Endothelial cell of umbilical vein (primary cell): ENCODE results near the gene TBPL1. TPM values are rescaled to one million over a fixed set of nuclear protein-coding genes. Genes with fewer than 3 reads are reported as not detected.

ENCODE experiments used
- BruUV-seq: library from RNA; stranded (reverse); fragments of 400-500 nt; replicated peaks from 2 replicates; lab custom pipeline; 2021; lab: Mats Ljungman, UMichigan
- CTCF ChIA-PET: fragments of 300-600, 350-600 bp; sonication (Branson Sonifier 250); formaldehyde crosslinking; loops from one replicate; lab custom pipeline; 2021; ENCODE audit warnings: antibody characterized with exemption, inconsistent platforms; lab: Charles Lee
- POLR2A ChIA-PET: fragments of 300-600, 350-600 bp; sonication (Branson Sonifier 250); formaldehyde crosslinking; loops from one replicate; lab custom pipeline; 2021; ENCODE audit warnings: antibody characterized with exemption, inconsistent platforms; lab: Charles Lee
- DNase-seq: peaks from one replicate; pipeline ENCODE4 v3.0.0-alpha.2; 2011; ENCODE audit warnings: low read depth, low spot score
- FAIRE-seq: peaks from 2 replicates; lab custom pipeline; 2011; peaks lifted over from hg19 to GRCh38; lab: Jason Lieb, UNC
- H2AFZ ChIP-seq: 2 replicates; pipeline ENCODE4 v1.6.0; 2012; ENCODE audit warnings: low read depth, low read length, control low read depth, inconsistent platforms
- H3K27ac ChIP-seq: 2 replicates; pipeline ENCODE4 v1.5.1; 2011; ENCODE audit warnings: low read depth, mild to moderate bottlenecking, control low read depth, low read length, moderate library complexity; ENCODE audit not compliant: insufficient read depth
- H3K27me3 ChIP-seq, 2 experiments: 2 replicates each; pipeline versions ENCODE4 v1.6.0 to v1.6.1; 2011; ENCODE audit warnings: low read length in 2 of 2, mixed read lengths in 1 of 2; ENCODE audit not compliant: control insufficient read depth in 2 of 2, insufficient read depth in 2 of 2
- H3K36me3 ChIP-seq, 2 experiments: 2 replicates in 1 of 2; 3 replicates in 1 of 2; pipeline ENCODE4 v1.5.1; 2011; ENCODE audit warnings: low read length in 2 of 2, mild to moderate bottlenecking in 1 of 2, moderate library complexity in 1 of 2; ENCODE audit not compliant: control insufficient read depth in 2 of 2, insufficient read depth in 2 of 2; ENCODE audit errors: extremely low read depth in 1 of 2
- H3K4me1 ChIP-seq: 3 replicates; pipeline ENCODE4 v1.5.1; 2011; ENCODE audit warnings: mild to moderate bottlenecking, low read length; ENCODE audit not compliant: control insufficient read depth, insufficient read depth; ENCODE audit errors: extremely low read depth
- H3K4me2 ChIP-seq: 2 replicates; pipeline ENCODE4 v1.6.1; 2011; ENCODE audit warnings: low read length, control low read depth, mixed read lengths; ENCODE audit not compliant: insufficient read depth
- H3K4me3 ChIP-seq, 3 experiments: fragments of 200-600 bp in 1 of 3; sonication (generic), shearing (Covaris generic) in 1 of 3; replicated peaks in 1 of 3; 2 replicates each; pipeline ENCODE4 v1.5.1; 2011 to 2016; ENCODE audit warnings: control low read depth in 3 of 3, low read length in 3 of 3, mild to moderate bottlenecking in 2 of 3, inconsistent platforms in 1 of 3, low read depth in 1 of 3, moderate library complexity in 1 of 3; ENCODE audit not compliant: insufficient read depth in 1 of 3
- H3K79me2 ChIP-seq: 2 replicates; pipeline ENCODE4 v1.6.0; 2012; ENCODE audit warnings: low read length, inconsistent platforms; ENCODE audit not compliant: control insufficient read depth, insufficient read depth
- H3K9ac ChIP-seq: replicated peaks from 2 replicates; pipeline ENCODE3; 2011; ENCODE audit warnings: low read length, control low read depth; ENCODE audit not compliant: insufficient read depth; ENCODE audit errors: extremely low read depth
- H3K9me1 ChIP-seq: replicated peaks from 3 replicates; pipeline ENCODE4 v1.6.0; 2011; ENCODE audit warnings: mild to moderate bottlenecking, low read length; ENCODE audit not compliant: control insufficient read depth, insufficient read depth; ENCODE audit errors: extremely low read depth
- H3K9me3 ChIP-seq: replicated peaks from 2 replicates; pipeline ENCODE4 v1.5.1; 2012; ENCODE audit warnings: low read length, inconsistent platforms; ENCODE audit not compliant: control insufficient read depth, insufficient read depth
- H4K20me1 ChIP-seq: replicated peaks from 2 replicates; pipeline ENCODE3; 2011; ENCODE audit warnings: mild to moderate bottlenecking, low read length; ENCODE audit not compliant: control insufficient read depth, insufficient read depth; ENCODE audit errors: extremely low read depth
- EZH2 ChIP-seq: IDR thresholded peaks from 2 replicates; pipeline ENCODE4 v1.6.1; 2012; ENCODE audit warnings: borderline replicate concordance, low read depth, mild to moderate bottlenecking, moderate library complexity, low read length, inconsistent platforms; ENCODE audit not compliant: severe bottlenecking
- FOS ChIP-seq: IDR thresholded peaks from 2 replicates; pipeline ENCODE4 v1.6.1; 2011; ENCODE audit warnings: mild to moderate bottlenecking, low read length, moderate library complexity, borderline replicate concordance; ENCODE audit not compliant: insufficient read depth
- GATA2 ChIP-seq: IDR thresholded peaks from 2 replicates; pipeline ENCODE4 v1.7.0; 2011; ENCODE audit warnings: low read depth, mild to moderate bottlenecking, moderate library complexity, mixed read lengths, low read length; ENCODE audit not compliant: insufficient read length, insufficient read depth
- JUN ChIP-seq: IDR thresholded peaks from 2 replicates; pipeline ENCODE4 v1.6.1; 2011; ENCODE audit warnings: borderline replicate concordance, low read depth; ENCODE audit not compliant: insufficient read length, insufficient read depth
- MYC ChIP-seq: IDR thresholded peaks from one replicate; pipeline ENCODE4 v1.6.1; 2011; ENCODE audit warnings: mild to moderate bottlenecking, low read depth, low read length
- POLR2A ChIP-seq: IDR thresholded peaks from 2 replicates; pipeline ENCODE4 v1.6.1; 2012; ENCODE audit warnings: low read depth, mild to moderate bottlenecking, control low read depth, low read length
- POLR2AphosphoS5 ChIP-seq: IDR thresholded peaks from 2 replicates; pipeline ENCODE4 v1.6.1; 2012; ENCODE audit warnings: low read depth, mild to moderate bottlenecking, control low read depth, low read length, moderate library complexity; ENCODE audit not compliant: insufficient read depth
- dilution Hi-C: fragments of 300-500 bp; cut with MboI; formaldehyde crosslinking; loops from one replicate; pipeline ENCODE4 v1.15.0; 2019; ENCODE audit warnings: low sequenced_read_pairs; ENCODE audit not compliant: extremely low pct_ligation_motif_present
- intact Hi-C: fragments of 100-400 bp; cut with micrococcal nuclease; formaldehyde crosslinking; loops from one replicate; pipeline ENCODE4 v1.10.0; 2022
- polyA plus RNA-seq, 4 experiments: library from polyadenylated mRNA; depleted of rRNA in 3 of 4; stranded (reverse) in 3 of 4; unstranded in 1 of 4; fragments of >200 nt; gene quantifications; 2 replicates each; pipeline versions ENCODE4 v1.2.1 to v1.2.3, GENCODE V29; 2011 to 2012; ENCODE audit warnings: missing spikeins in 1 of 4
- total RNA-seq: library from RNA; stranded (reverse); gene quantifications from 2 replicates; pipeline ENCODE4 v1.2.3, GENCODE V29; 2021
- TF ChIP-seq, protein P1 (sequence below), 2 donors: IDR thresholded peaks; 1 replicate in 1 of 2; 2 replicates in 1 of 2; pipeline ENCODE4 v1.5.1; 2011; ENCODE audit warnings: low read length in 2 of 2, mild to moderate bottlenecking in 2 of 2, moderate library complexity in 2 of 2, control low read depth in 1 of 2, inconsistent platforms in 1 of 2, low read depth in 1 of 2; ENCODE audit not compliant: insufficient read depth in 1 of 2; ENCODE audit errors: extremely low read depth in 1 of 2
- TF ChIP-seq, protein P2 (sequence below): IDR thresholded peaks from 2 replicates; pipeline ENCODE4 v1.6.1; 2011; ENCODE audit not compliant: insufficient read depth, insufficient read length

The TBPL1 gene
- total and polyA plus RNA-seq, 2 donors (not counting 3 experiments of a cell fraction or from before 2014, with no cell fraction given): 19.6 to 31.2 TPM

DNA sequence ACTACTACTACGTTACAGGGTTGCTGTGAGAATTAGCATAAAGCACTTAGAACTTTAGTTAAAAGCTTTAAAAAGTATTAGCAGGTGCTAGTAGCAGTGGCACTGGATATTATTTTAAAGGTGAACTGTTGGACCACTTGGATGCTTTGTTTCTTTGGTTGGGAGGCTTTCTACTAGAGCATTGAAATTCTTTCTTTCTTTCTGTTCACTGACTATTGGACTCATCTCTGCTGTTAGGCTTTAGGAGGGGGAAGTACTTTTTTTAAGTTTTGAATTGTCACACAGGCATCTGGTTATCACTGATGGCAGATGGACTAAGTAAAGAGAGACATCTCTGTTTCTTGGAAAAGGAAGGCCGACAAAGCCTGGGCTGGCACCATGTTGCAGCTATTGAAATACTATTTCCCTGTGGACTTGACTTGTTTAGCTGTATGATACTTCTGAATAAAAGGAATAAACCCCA is 4.8 kb downstream of the TBPL1 start:
- H3K27ac ChIP-seq: no peak overlapping the region
- no peak overlapping the region for H3K4me2 ChIP-seq
- H2AFZ ChIP-seq: no peak overlapping the region
- peaks cover 88% of the 10 kb centered on the region for H3K79me2 ChIP-seq
- POLR2A ChIA-PET: interaction anchor here (0.5 kb wide), 1 partner anchor 895 kb away, joined by 6 read pairs; no protein-coding TSS in a partner anchor
- BruUV-seq: no TSS peak
- no peaks in the 10 kb centered on the region for H3K9me3 ChIP-seq
- FAIRE-seq (no peak), DNase-seq (no peak)
- no peaks in the 10 kb centered on the region for H3K27me3 ChIP-seq
- H4K20me1 ChIP-seq: peaks cover 14% of the 10 kb centered on the region
- H3K9me1 ChIP-seq: no peaks in the 10 kb centered on the region
- no peaks in the 10 kb centered on the region for H3K36me3 ChIP-seq
- no peak overlapping the region for H3K9ac ChIP-seq
- dilution Hi-C loops (no loop called here), intact Hi-C loops (no loop called here)
- H3K4me3 ChIP-seq: no peak overlapping the region
- CTCF ChIA-PET: interaction anchor here (0.8 to 1.9 kb wide), 7 partner anchors 11 to 139 kb away, joined by 3 to 17 read pairs (median 3); no protein-coding TSS in a partner anchor
- peaks cover 21% of the 10 kb centered on the region for H3K4me1 ChIP-seq
- TF ChIP-seq FOS (no peak), POLR2AphosphoS5 (no peak), JUN (no peak)
- TF ChIP-seq, protein P1, sequence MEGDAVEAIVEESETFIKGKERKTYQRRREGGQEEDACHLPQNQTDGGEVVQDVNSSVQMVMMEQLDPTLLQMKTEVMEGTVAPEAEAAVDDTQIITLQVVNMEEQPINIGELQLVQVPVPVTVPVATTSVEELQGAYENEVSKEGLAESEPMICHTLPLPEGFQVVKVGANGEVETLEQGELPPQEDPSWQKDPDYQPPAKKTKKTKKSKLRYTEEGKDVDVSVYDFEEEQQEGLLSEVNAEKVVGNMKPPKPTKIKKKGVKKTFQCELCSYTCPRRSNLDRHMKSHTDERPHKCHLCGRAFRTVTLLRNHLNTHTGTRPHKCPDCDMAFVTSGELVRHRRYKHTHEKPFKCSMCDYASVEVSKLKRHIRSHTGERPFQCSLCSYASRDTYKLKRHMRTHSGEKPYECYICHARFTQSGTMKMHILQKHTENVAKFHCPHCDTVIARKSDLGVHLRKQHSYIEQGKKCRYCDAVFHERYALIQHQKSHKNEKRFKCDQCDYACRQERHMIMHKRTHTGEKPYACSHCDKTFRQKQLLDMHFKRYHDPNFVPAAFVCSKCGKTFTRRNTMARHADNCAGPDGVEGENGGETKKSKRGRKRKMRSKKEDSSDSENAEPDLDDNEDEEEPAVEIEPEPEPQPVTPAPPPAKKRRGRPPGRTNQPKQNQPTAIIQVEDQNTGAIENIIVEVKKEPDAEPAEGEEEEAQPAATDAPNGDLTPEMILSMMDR (IDR thresholded peaks at IDR 0.05; ENCODE audit: extremely low read depth in 1 of 2, insufficient read depth in 1 of 2, low read depth in 1 of 2, low read length in 2 of 2): no peak

DNA sequence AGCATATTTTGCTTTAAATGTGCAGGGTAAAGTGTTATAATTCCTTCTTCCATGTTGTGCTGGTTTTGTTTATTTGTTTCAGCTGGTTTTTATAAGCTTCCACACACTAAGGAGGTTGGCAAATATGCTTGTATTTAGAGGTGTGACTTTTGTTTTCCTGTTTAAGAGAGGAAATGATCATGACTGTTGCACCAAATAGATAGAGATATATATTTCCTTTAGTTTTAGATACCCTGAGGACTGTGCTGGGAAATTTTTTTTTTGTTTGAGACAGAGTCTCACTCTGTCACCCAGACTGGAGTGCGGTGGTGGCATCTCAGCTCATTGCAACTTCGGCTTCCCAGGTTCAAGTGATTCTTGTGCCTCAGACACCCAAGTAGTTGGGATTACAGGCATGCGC is 5.8 kb downstream of the TBPL1 start:
- TF ChIP-seq POLR2A (no peak), FOS (no peak), MYC (no peak), GATA2 (no peak), EZH2 (no peak), JUN (no peak), POLR2AphosphoS5 (no peak)
- TF ChIP-seq, protein P2, sequence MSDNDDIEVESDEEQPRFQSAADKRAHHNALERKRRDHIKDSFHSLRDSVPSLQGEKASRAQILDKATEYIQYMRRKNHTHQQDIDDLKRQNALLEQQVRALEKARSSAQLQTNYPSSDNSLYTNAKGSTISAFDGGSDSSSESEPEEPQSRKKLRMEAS: no peak
- TF ChIP-seq, protein P1 (IDR thresholded peaks at IDR 0.05; ENCODE audit: extremely low read depth in 1 of 2, insufficient read depth in 1 of 2, low read depth in 1 of 2, low read length in 2 of 2): no peak
- Histone ChIP-seq H3K27me3 (no peaks in the 10 kb centered on the region), H2AFZ (no peak overlapping the region), H3K27ac (no peak overlapping the region), H3K79me2 (peaks cover 85% of the 10 kb centered on the region), H3K4me3 (no peak overlapping the region), H4K20me1 (peaks cover 14% of the 10 kb centered on the region), H3K4me2 (no peak overlapping the region), H3K4me1 (peaks cover 19% of the 10 kb centered on the region), H3K9me3 (no peaks in the 10 kb centered on the region), H3K9ac (no peak overlapping the region), H3K9me1 (no peaks in the 10 kb centered on the region), H3K36me3 (no peaks in the 10 kb centered on the region)
- FAIRE-seq (no peak), DNase-seq (no peak)
- no TSS peak for BruUV-seq
- ChIA-PET CTCF (interaction anchor here (1.0 to 1.9 kb wide), 7 partner anchors 10 to 138 kb away, joined by 3 to 17 read pairs (median 6); no protein-coding TSS in a partner anchor), POLR2A (no interaction called here)
- dilution Hi-C loops (no loop called here), intact Hi-C loops (no loop called here)
